Activated CD4-positive, alpha-beta T cell treated with anti-CD3 and anti-CD28 coated beads, Interleukin-2, Interleukin-4, amounts not matched to agents 100 ng/mL and 50 ng/mL, durations not matched to agents 16 hours and 8 hours (primary cell): Measurements from ENCODE around the gene MICAL2.

Source experiments
- DNase-seq: peaks from one replicate; pipeline ENCODE4 v3.0.0-alpha.2; 2020; ENCODE audit warnings: low spot score

The MICAL2 gene

GRCh38 chr11:12288212-12288930 lies 178.0 kb downstream of the MICAL2 start:
- DNase-seq, result peak; percentile 42

GRCh38 chr11:12288931-12289666 lies 178.7 kb downstream of the MICAL2 start:
- DNase-seq, result no peak

- DNase-seq, result no peak
Measured at GRCh38 chr11:12289667-12290476, 179.5 kb downstream of the MICAL2 start.

- DNase-seq, result no peak
Measured at GRCh38 chr11:12290477-12290922, 180.1 kb downstream of the MICAL2 start.

GRCh38 chr11:12291313-12291712 lies 180.9 kb downstream of the MICAL2 start:
- no peak for DNase-seq

GRCh38 chr11:12291766-12292165 lies 181.4 kb downstream of the MICAL2 start:
- no peak for DNase-seq

- no peak for DNase-seq
Measured at GRCh38 chr11:12292766-12293165, 182.4 kb downstream of the MICAL2 start.

GRCh38 chr11:12293486-12293885 lies 183.1 kb downstream of the MICAL2 start:
- no peak for DNase-seq

GRCh38 chr11:12294613-12295012 lies 184.2 kb downstream of the MICAL2 start:
- no peak for DNase-seq

- no peak for DNase-seq
Measured at GRCh38 chr11:12295943-12296342, 185.6 kb downstream of the MICAL2 start.

- no peak for DNase-seq
Measured at GRCh38 chr11:12298610-12299009, 188.2 kb downstream of the MICAL2 start.

- no peak for DNase-seq
Measured at GRCh38 chr11:12301379-12301778, 191.0 kb downstream of the MICAL2 start.

GRCh38 chr11:12303421-12304149 lies 193.2 kb downstream of the MICAL2 start:
- no peak for DNase-seq

- DNase-seq, result no peak
Measured at GRCh38 chr11:12306830-12307229, 196.4 kb downstream of the MICAL2 start.

- no peak for DNase-seq
Measured at GRCh38 chr11:12312132-12312531, 201.7 kb downstream of the MICAL2 start.
